Cardiac muscle cell (in vitro differentiated cells and primary cell): ENCODE measurements around the gene CASKIN1. TPM values are rescaled to one million over a fixed set of nuclear protein-coding genes. Genes with fewer than 3 reads are reported as not detected.

Source experiments
- DNase-seq, 2 donors: peaks; one replicate each; pipeline versions ENCODE4 v3.0.0 to v3.0.0-alpha.2; 2010 to 2017; ENCODE audit warnings: low read depth in 1 of 2, low spot score in 1 of 2
- H3K27ac ChIP-seq: fragments of 200-600 bp; sonication (generic); 2 replicates; pipeline ENCODE4 v1.5.1; 2016
- H3K27me3 ChIP-seq: fragments of 200-600 bp; sonication (generic); 2 replicates; pipeline ENCODE4 v1.6.0; 2016; ENCODE audit warnings: control low read depth
- H3K36me3 ChIP-seq: fragments of 200-600 bp; sonication (generic); 2 replicates; pipeline ENCODE4 v1.5.1; 2016; ENCODE audit warnings: control low read depth
- H3K4me1 ChIP-seq: fragments of 200-600 bp; sonication (generic); 2 replicates; pipeline ENCODE4 v1.8.1; 2017; ENCODE audit warnings: low read depth, mild to moderate bottlenecking, mixed run types
- H3K4me3 ChIP-seq: fragments of 200-600 bp; sonication (generic); 2 replicates; pipeline ENCODE4 v1.5.1; 2016; ENCODE audit warnings: mild to moderate bottlenecking
- H3K9me3 ChIP-seq: fragments of 200-600 bp; sonication (generic); 2 replicates; pipeline ENCODE4 v1.5.1; 2017; ENCODE audit warnings: low read depth, mild to moderate bottlenecking, control low read depth
- CTCF ChIP-seq: IDR thresholded peaks from 2 replicates; pipeline ENCODE4 v1.5.1; 2012; ENCODE audit warnings: low read depth, mild to moderate bottlenecking, low read length
- polyA plus RNA-seq: library from polyadenylated mRNA; unstranded; fragments of >200 nt; fragmentation: Nextera tagmentation; extraction: Ambion mirVana; gene quantifications from 2 replicates; pipeline ENCODE4 v1.2.1, GENCODE V29; 2016
- total RNA-seq: library from RNA; depleted of rRNA; stranded (reverse); fragments of >200 nt; gene quantifications from 2 replicates; pipeline ENCODE4 v1.2.3, GENCODE V29; 2016

The CASKIN1 gene
- total and polyA plus RNA-seq, 2 experiments from 2014 or later, result 14.3 to 15.5 TPM

GRCh38 chr16:2231016-2231931 is 34.9 kb upstream of the CASKIN1 start:
- Histone ChIP-seq H3K9me3 (no peaks in the 10 kb centered on the region), H3K27ac (no peak overlapping the region), H3K27me3 (no peaks in the 10 kb centered on the region), H3K4me1 (peaks cover 2% of the 10 kb centered on the region), H3K36me3 (peaks cover 45% of the 10 kb centered on the region), H3K4me3 (no peak overlapping the region)
- no peak for DNase-seq
- no peak for TF ChIP-seq CTCF

GRCh38 chr16:2230376-2230775 is 34.0 kb upstream of the CASKIN1 start:
- TF ChIP-seq CTCF, result no peak
- DNase-seq, result no peak
- H3K9me3 ChIP-seq, result no peaks in the 10 kb centered on the region
- H3K4me1 ChIP-seq, result no peaks in the 10 kb centered on the region
- H3K4me3 ChIP-seq, result no peak overlapping the region
- H3K27ac ChIP-seq, result no peak overlapping the region
- no peaks in the 10 kb centered on the region for H3K27me3 ChIP-seq
- H3K36me3 ChIP-seq, result peaks cover 44% of the 10 kb centered on the region

- H3K27ac ChIP-seq, result no peak overlapping the region
- H3K4me1 ChIP-seq, result no peaks in the 10 kb centered on the region
- H3K27me3 ChIP-seq, result no peaks in the 10 kb centered on the region
- H3K36me3 ChIP-seq, result peaks cover 38% of the 10 kb centered on the region
- no peak for TF ChIP-seq CTCF
- no peak for DNase-seq
- H3K4me3 ChIP-seq, result no peak overlapping the region
- no peaks in the 10 kb centered on the region for H3K9me3 ChIP-seq
Observed at GRCh38 chr16:2229632-2230250, 33.3 kb upstream of the CASKIN1 start.

- H3K4me3 ChIP-seq, result no peak overlapping the region
- H3K27ac ChIP-seq, result no peak overlapping the region
- no peaks in the 10 kb centered on the region for H3K27me3 ChIP-seq
- H3K4me1 ChIP-seq, result no peaks in the 10 kb centered on the region
- TF ChIP-seq CTCF, result no peak
- no peaks in the 10 kb centered on the region for H3K9me3 ChIP-seq
- DNase-seq, result no peak
- H3K36me3 ChIP-seq, result peaks cover 33% of the 10 kb centered on the region
Observed at GRCh38 chr16:2229091-2229490, 32.7 kb upstream of the CASKIN1 start.

- Histone ChIP-seq H3K36me3 (peaks cover 26% of the 10 kb centered on the region), H3K4me1 (no peaks in the 10 kb centered on the region)
Observed at GRCh38 chr16:2228161-2228824, 31.9 kb upstream of the CASKIN1 start.

More at GRCh38 chr16:2228161-2228824, 31.9 kb upstream of the CASKIN1 start:
- no peak overlapping the region for H3K4me3 ChIP-seq
- DNase-seq, result no peak
- no peak for TF ChIP-seq CTCF
- H3K27me3 ChIP-seq, result no peaks in the 10 kb centered on the region
- H3K27ac ChIP-seq, result no peak overlapping the region
- H3K9me3 ChIP-seq, result no peaks in the 10 kb centered on the region
